WTC11 (cell line): ENCODE results near the gene PUS1. TPM values are rescaled to one million over a fixed set of nuclear protein-coding genes. Genes with fewer than 3 reads are reported as not detected.
A peak's percentile ranks its signal among the peaks of the same experiment; 100 is the strongest.

Experiments
- ATAC-seq: fragments of 200-7000 bp; cut with Tn5 transposase; 2 replicates; pipeline ENCODE4 v1.10.0; 2021; ENCODE audit warnings: mild to moderate bottlenecking, moderate library complexity
- Bru-seq: library from RNA; stranded (reverse); fragments of 400-500 nt; gene quantifications from one replicate; lab custom pipeline; 2021; lab: Mats Ljungman, UMichigan
- CTCF ChIA-PET: fragments of 300-600 bp; sonication (Branson Sonifier 250); formaldehyde crosslinking; loops from one replicate; lab custom pipeline; 2021; ENCODE audit warnings: antibody characterized with exemption; lab: Charles Lee
- POLR2A ChIA-PET: fragments of 350-600 bp; sonication (Branson Sonifier 250); formaldehyde crosslinking; loops from one replicate; lab custom pipeline; 2021; ENCODE audit warnings: antibody characterized with exemption; lab: Charles Lee
- DNase-seq: peaks from one replicate; pipeline ENCODE4 v3.0.0; 2021; ENCODE audit warnings: low spot score
- H3K27ac Mint-ChIP-seq: 2 replicates; pipeline ENCODE4 v1.8.0; 2021; ENCODE audit warnings: mixed read lengths
- H3K27me3 Mint-ChIP-seq: 2 replicates; pipeline ENCODE4 v1.8.0; 2021; ENCODE audit warnings: low read depth, mild to moderate bottlenecking, moderate library complexity, mixed read lengths
- H3K36me3 Mint-ChIP-seq: 2 replicates; pipeline ENCODE4 v1.8.0; 2021; ENCODE audit warnings: mixed read lengths
- H3K4me1 Mint-ChIP-seq: 2 replicates; pipeline ENCODE4 v1.8.0; 2022; ENCODE audit warnings: mixed read lengths
- H3K4me3 Mint-ChIP-seq: 2 replicates; pipeline ENCODE4 v1.8.0; 2021; ENCODE audit warnings: mild to moderate bottlenecking, moderate library complexity, mixed read lengths
- H3K9me3 Mint-ChIP-seq: 2 replicates; pipeline ENCODE4 v1.8.0; 2021; ENCODE audit warnings: mixed read lengths
- ATF1 ChIP-seq: sonication (generic); formaldehyde crosslinking; IDR thresholded peaks from 2 replicates; pipeline ENCODE4 v1.8.1; 2023; ENCODE audit warnings: mild to moderate bottlenecking, moderate library complexity, missing genetic modification reagents
- E2F5 ChIP-seq: sonication (generic); formaldehyde crosslinking; IDR thresholded peaks from 2 replicates; pipeline ENCODE4 v1.8.1; 2022; ENCODE audit warnings: mild to moderate bottlenecking, moderate library complexity, missing genetic modification reagents
- ETV6 ChIP-seq: sonication (generic); formaldehyde crosslinking; IDR thresholded peaks from 2 replicates; pipeline ENCODE4 v1.8.1; 2022; ENCODE audit warnings: mild to moderate bottlenecking, missing genetic modification reagents
- FOXP1 ChIP-seq: sonication (generic); formaldehyde crosslinking; IDR thresholded peaks from 2 replicates; pipeline ENCODE4 v1.8.0; 2022; ENCODE audit warnings: missing genetic modification reagents, mild to moderate bottlenecking, moderate library complexity, borderline replicate concordance
- GABPB1 ChIP-seq: sonication (generic); formaldehyde crosslinking; IDR thresholded peaks from 2 replicates; pipeline ENCODE4 v1.8.1; 2023; ENCODE audit warnings: mild to moderate bottlenecking, missing genetic modification reagents
- IRF2 ChIP-seq: sonication (generic); formaldehyde crosslinking; IDR thresholded peaks from 2 replicates; pipeline ENCODE4 v1.8.0; 2022; ENCODE audit warnings: low read depth, missing genetic modification reagents, borderline replicate concordance
- MYBL2 ChIP-seq: sonication (generic); formaldehyde crosslinking; IDR thresholded peaks from 2 replicates; pipeline ENCODE4 v1.8.1; 2023; ENCODE audit warnings: mild to moderate bottlenecking, moderate library complexity, missing genetic modification reagents
- NR2C2 ChIP-seq: sonication (generic); formaldehyde crosslinking; IDR thresholded peaks from 2 replicates; pipeline ENCODE4 v1.8.0; 2022; ENCODE audit warnings: mild to moderate bottlenecking, missing genetic modification reagents
- OVOL2 ChIP-seq: fragments of 250-450 bp; sonication (Bioruptor Pico); IDR thresholded peaks from 2 replicates; pipeline ENCODE4 v1.9.0; 2021; ENCODE audit warnings: mild to moderate bottlenecking, borderline replicate concordance
- SMAD4 ChIP-seq: sonication (generic); formaldehyde crosslinking; IDR thresholded peaks from 2 replicates; pipeline ENCODE4 v1.8.0; 2022; ENCODE audit warnings: mild to moderate bottlenecking, missing genetic modification reagents
- TP53 ChIP-seq: sonication (generic); formaldehyde crosslinking; IDR thresholded peaks from 2 replicates; pipeline ENCODE4 v1.8.1; 2023; ENCODE audit warnings: mild to moderate bottlenecking, missing genetic modification reagents
- ZBTB21 ChIP-seq: sonication (generic); formaldehyde crosslinking; IDR thresholded peaks from 2 replicates; pipeline ENCODE4 v1.8.1; 2023; ENCODE audit warnings: mild to moderate bottlenecking, missing genetic modification reagents, borderline replicate concordance
- ZNF219 ChIP-seq: sonication (generic); formaldehyde crosslinking; IDR thresholded peaks from 2 replicates; pipeline ENCODE4 v1.8.0; 2023; ENCODE audit warnings: missing genetic modification reagents, mild to moderate bottlenecking, borderline replicate concordance
- ZNF512 ChIP-seq: sonication (generic); formaldehyde crosslinking; IDR thresholded peaks from 2 replicates; pipeline ENCODE4 v1.8.1; 2022; ENCODE audit warnings: missing genetic modification reagents, borderline replicate concordance
- long read RNA-seq, 3 experiments: library from RNA in 1 of 3; library from capped mRNA in 1 of 3; library from polyadenylated mRNA in 1 of 3; unstranded in 2 of 3; stranded (forward) in 1 of 3; transcript quantifications; one replicate each; pipeline ENCODE4 v2.0.0, GENCODE V29; 2021
- total RNA-seq: library from RNA; stranded (reverse); gene quantifications from 3 replicates; pipeline ENCODE4 v1.2.3, GENCODE V29; 2021
- TF ChIP-seq, protein P1 (sequence below): sonication (generic); formaldehyde crosslinking; IDR thresholded peaks from 2 replicates; pipeline ENCODE4 v1.8.0; 2022; ENCODE audit warnings: mild to moderate bottlenecking, missing genetic modification reagents
- TF ChIP-seq, protein P2 (sequence below): fragments of 250-450 bp; sonication (Bioruptor Pico); IDR thresholded peaks from 2 replicates; pipeline ENCODE4 v1.9.0; 2021; ENCODE audit warnings: mild to moderate bottlenecking
- TF ChIP-seq, protein P3 (sequence below): sonication (generic); formaldehyde crosslinking; IDR thresholded peaks from 2 replicates; pipeline ENCODE4 v1.8.0; 2023; ENCODE audit warnings: missing genetic modification reagents, mild to moderate bottlenecking, borderline replicate concordance
- TF ChIP-seq, protein P4 (sequence below): sonication (generic); formaldehyde crosslinking; IDR thresholded peaks from 2 replicates; pipeline ENCODE4 v1.8.0; 2023; ENCODE audit warnings: missing genetic modification reagents

Gene PUS1
- total RNA-seq (76.2 to 97.4 TPM (median 85.2 TPM) in 3 replicates), Bru-seq, nascent RNA (percentile 84 among the genes with signal in this experiment)
- long read RNA-seq, experiment 1, full-length matches to known transcripts, result 74 of 114 reads
- long read RNA-seq, experiment 1, partial matches to known transcripts, result 14 of 114 reads
- long read RNA-seq, experiment 1, other reads (novel, unspliced or antisense), result 26 of 114 reads
- long read RNA-seq, experiment 2, full-length matches to known transcripts, result 63 of 91 reads
- long read RNA-seq, experiment 2, partial matches to known transcripts, result 6 of 91 reads
- long read RNA-seq, experiment 2, other reads (novel, unspliced or antisense), result 22 of 91 reads
- long read RNA-seq, experiment 3, partial matches to known transcripts, result 3 of 4 reads
- long read RNA-seq, experiment 3, other reads (novel, unspliced or antisense), result 0 of 4 reads

GRCh38 chr12:131928711-131929580 is at the start of gene PUS1:
Gene PUS1, plus strand, starts transcription at chr12:131929276. Its CDS starts 447 bp downstream, at chr12:131929723.
- ChIA-PET CTCF (interaction anchor here (1.4 to 1.7 kb wide), 3 partner anchors 21 to 78 kb away, joined by 5 to 9 read pairs (median 8); partner anchors contain the start of gene EP400), POLR2A (interaction anchor here (1.0 to 1.6 kb wide), 3 partner anchors 32 to 69 kb away, joined by 3 to 7 read pairs (median 6); no protein-coding TSS in a partner anchor)
- ATAC-seq (peak; percentile 82), DNase-seq (peak; percentile 91)
- Mint-ChIP-seq H3K27ac (peak within 1 kb of the TSS; percentile 96), H3K4me3 (peak within 1 kb of the TSS; percentile 89), H3K4me1 (peaks cover 10% of the 10 kb centered on the region), H3K27me3 (peaks cover 5% of the 10 kb centered on the region), H3K36me3 (peaks cover 30% of the 10 kb centered on the region), H3K9me3 (no peaks in the 10 kb centered on the region)
- peak; percentile 74; the same call in 1 of the 2 replicates for TF ChIP-seq GABPB1 (CRISPR knock-in tag)
- TF ChIP-seq, protein P1, sequence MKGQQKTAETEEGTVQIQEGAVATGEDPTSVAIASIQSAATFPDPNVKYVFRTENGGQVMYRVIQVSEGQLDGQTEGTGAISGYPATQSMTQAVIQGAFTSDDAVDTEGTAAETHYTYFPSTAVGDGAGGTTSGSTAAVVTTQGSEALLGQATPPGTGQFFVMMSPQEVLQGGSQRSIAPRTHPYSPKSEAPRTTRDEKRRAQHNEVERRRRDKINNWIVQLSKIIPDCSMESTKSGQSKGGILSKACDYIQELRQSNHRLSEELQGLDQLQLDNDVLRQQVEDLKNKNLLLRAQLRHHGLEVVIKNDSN, result peak; percentile 92
- TF ChIP-seq ETV6 (CRISPR knock-in tag), result peak; percentile 88
- TF ChIP-seq ZNF219 (CRISPR knock-in tag), result no peak
- TF ChIP-seq ZNF512 (CRISPR knock-in tag), result no peak
- TF ChIP-seq ATF1 (CRISPR knock-in tag), result 0 out of 2 replicates have a peak, but pooled peaks have one; percentile 29
- TF ChIP-seq MYBL2, result no peak
- TF ChIP-seq IRF2, result no peak
- TF ChIP-seq ZBTB21, result no peak
- no peak for TF ChIP-seq SMAD4
- peak; percentile 20 for TF ChIP-seq NR2C2 (CRISPR knock-in tag)
- no peak for TF ChIP-seq TP53 (CRISPR knock-in tag)
- peak; percentile 9; the same call in 1 of the 2 replicates for TF ChIP-seq FOXP1 (CRISPR knock-in tag)
- TF ChIP-seq OVOL2 (CRISPR knock-in tag), result no peak
- TF ChIP-seq, protein P2, sequence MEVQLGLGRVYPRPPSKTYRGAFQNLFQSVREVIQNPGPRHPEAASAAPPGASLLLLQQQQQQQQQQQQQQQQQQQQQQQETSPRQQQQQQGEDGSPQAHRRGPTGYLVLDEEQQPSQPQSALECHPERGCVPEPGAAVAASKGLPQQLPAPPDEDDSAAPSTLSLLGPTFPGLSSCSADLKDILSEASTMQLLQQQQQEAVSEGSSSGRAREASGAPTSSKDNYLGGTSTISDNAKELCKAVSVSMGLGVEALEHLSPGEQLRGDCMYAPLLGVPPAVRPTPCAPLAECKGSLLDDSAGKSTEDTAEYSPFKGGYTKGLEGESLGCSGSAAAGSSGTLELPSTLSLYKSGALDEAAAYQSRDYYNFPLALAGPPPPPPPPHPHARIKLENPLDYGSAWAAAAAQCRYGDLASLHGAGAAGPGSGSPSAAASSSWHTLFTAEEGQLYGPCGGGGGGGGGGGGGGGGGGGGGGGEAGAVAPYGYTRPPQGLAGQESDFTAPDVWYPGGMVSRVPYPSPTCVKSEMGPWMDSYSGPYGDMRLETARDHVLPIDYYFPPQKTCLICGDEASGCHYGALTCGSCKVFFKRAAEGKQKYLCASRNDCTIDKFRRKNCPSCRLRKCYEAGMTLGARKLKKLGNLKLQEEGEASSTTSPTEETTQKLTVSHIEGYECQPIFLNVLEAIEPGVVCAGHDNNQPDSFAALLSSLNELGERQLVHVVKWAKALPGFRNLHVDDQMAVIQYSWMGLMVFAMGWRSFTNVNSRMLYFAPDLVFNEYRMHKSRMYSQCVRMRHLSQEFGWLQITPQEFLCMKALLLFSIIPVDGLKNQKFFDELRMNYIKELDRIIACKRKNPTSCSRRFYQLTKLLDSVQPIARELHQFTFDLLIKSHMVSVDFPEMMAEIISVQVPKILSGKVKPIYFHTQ (CRISPR knock-in tag), result no peak
- peak; percentile 91 for TF ChIP-seq E2F5
- TF ChIP-seq, protein P3, sequence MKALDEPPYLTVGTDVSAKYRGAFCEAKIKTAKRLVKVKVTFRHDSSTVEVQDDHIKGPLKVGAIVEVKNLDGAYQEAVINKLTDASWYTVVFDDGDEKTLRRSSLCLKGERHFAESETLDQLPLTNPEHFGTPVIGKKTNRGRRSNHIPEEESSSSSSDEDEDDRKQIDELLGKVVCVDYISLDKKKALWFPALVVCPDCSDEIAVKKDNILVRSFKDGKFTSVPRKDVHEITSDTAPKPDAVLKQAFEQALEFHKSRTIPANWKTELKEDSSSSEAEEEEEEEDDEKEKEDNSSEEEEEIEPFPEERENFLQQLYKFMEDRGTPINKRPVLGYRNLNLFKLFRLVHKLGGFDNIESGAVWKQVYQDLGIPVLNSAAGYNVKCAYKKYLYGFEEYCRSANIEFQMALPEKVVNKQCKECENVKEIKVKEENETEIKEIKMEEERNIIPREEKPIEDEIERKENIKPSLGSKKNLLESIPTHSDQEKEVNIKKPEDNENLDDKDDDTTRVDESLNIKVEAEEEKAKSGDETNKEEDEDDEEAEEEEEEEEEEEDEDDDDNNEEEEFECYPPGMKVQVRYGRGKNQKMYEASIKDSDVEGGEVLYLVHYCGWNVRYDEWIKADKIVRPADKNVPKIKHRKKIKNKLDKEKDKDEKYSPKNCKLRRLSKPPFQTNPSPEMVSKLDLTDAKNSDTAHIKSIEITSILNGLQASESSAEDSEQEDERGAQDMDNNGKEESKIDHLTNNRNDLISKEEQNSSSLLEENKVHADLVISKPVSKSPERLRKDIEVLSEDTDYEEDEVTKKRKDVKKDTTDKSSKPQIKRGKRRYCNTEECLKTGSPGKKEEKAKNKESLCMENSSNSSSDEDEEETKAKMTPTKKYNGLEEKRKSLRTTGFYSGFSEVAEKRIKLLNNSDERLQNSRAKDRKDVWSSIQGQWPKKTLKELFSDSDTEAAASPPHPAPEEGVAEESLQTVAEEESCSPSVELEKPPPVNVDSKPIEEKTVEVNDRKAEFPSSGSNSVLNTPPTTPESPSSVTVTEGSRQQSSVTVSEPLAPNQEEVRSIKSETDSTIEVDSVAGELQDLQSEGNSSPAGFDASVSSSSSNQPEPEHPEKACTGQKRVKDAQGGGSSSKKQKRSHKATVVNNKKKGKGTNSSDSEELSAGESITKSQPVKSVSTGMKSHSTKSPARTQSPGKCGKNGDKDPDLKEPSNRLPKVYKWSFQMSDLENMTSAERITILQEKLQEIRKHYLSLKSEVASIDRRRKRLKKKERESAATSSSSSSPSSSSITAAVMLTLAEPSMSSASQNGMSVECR (CRISPR knock-in tag), result peak; percentile 81
- TF ChIP-seq, protein P4, sequence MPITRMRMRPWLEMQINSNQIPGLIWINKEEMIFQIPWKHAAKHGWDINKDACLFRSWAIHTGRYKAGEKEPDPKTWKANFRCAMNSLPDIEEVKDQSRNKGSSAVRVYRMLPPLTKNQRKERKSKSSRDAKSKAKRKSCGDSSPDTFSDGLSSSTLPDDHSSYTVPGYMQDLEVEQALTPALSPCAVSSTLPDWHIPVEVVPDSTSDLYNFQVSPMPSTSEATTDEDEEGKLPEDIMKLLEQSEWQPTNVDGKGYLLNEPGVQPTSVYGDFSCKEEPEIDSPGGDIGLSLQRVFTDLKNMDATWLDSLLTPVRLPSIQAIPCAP (CRISPR knock-in tag), result 0 out of 2 replicates have a peak, but pooled peaks have one; percentile 18
